ENCODE data around the gene RGS4.
A peak's percentile ranks its signal among the peaks of the same experiment; 100 is the strongest.

Gene RGS4

GRCh38 chr1:163063610-163064009 is 5.6 kb upstream of the RGS4 start:
- no peak overlapping the region for H3K4me3 ChIP-seq (ENCODE audit: low read depth, low read length)
- no peak for DNase-seq (ENCODE audit: low read depth)
- TF ChIP-seq CTCF (IDR thresholded peaks at IDR 0.05; ENCODE audit: control insufficient read depth, extremely low read depth, insufficient read depth), result no peak

- no peak for DNase-seq (ENCODE audit: low read depth)
- no peak for TF ChIP-seq CTCF (IDR thresholded peaks at IDR 0.05; ENCODE audit: control insufficient read depth, extremely low read depth, insufficient read depth)
- H3K4me3 ChIP-seq (ENCODE audit: low read depth, low read length), result no peak overlapping the region
These were observed 3.0 kb upstream of the RGS4 start for GRCh38 chr1:163066168-163066567.

- DNase-seq (ENCODE audit: low read depth), result no peak
- H3K4me3 ChIP-seq (ENCODE audit: low read depth, low read length), result no peak overlapping the region
- no peak for TF ChIP-seq CTCF (IDR thresholded peaks at IDR 0.05; ENCODE audit: control insufficient read depth, extremely low read depth, insufficient read depth)
These were observed 2.5 kb upstream of the RGS4 start for GRCh38 chr1:163066686-163067085.

- TF ChIP-seq CTCF (IDR thresholded peaks at IDR 0.05; ENCODE audit: control insufficient read depth, extremely low read depth, insufficient read depth), result no peak
- H3K4me3 ChIP-seq (ENCODE audit: low read depth, low read length), result no peak overlapping the region
- DNase-seq (ENCODE audit: low read depth), result no peak
These were observed 445 bp upstream of the RGS4 start for GRCh38 chr1:163068716-163069115.

GRCh38 chr1:163069655-163070277 is 605 bp downstream of the RGS4 start:
- no peak overlapping the region for H3K4me3 ChIP-seq (ENCODE audit: low read depth, low read length)
- no peak for DNase-seq (ENCODE audit: low read depth)
- TF ChIP-seq CTCF (IDR thresholded peaks at IDR 0.05; ENCODE audit: control insufficient read depth, extremely low read depth, insufficient read depth), result no peak

GRCh38 chr1:163071405-163072255 is 2.5 kb downstream of the RGS4 start:
- TF ChIP-seq CTCF (IDR thresholded peaks at IDR 0.05; ENCODE audit: control insufficient read depth, extremely low read depth, insufficient read depth), result peak; percentile 92
- no peak for DNase-seq (ENCODE audit: low read depth)
- H3K4me3 ChIP-seq (ENCODE audit: low read depth, low read length), result no peak overlapping the region
